Caco-2 (cell line): Measurements from ENCODE around the gene CACNG1. TPM values are rescaled to one million over a fixed set of nuclear protein-coding genes. Genes with fewer than 3 reads are reported as not detected.

ENCODE experiments used
- BruUV-seq: library from RNA; stranded (reverse); fragments of 400-500 nt; replicated peaks from 2 replicates; lab custom pipeline; 2021; lab: Mats Ljungman, UMichigan
- CTCF ChIA-PET: fragments of 300-600 bp; sonication (Branson Sonifier 250); formaldehyde crosslinking; loops from one replicate; lab custom pipeline; 2022; ENCODE audit warnings: antibody characterized with exemption; lab: Charles Lee
- POLR2A ChIA-PET: fragments of 300-600 bp; sonication (Branson Sonifier 250); formaldehyde crosslinking; loops from one replicate; lab custom pipeline; 2022; ENCODE audit warnings: antibody characterized with exemption; lab: Charles Lee
- DNase-seq, 2 experiments: peaks; one replicate each; pipeline versions ENCODE4 v3.0.0 to v3.0.0-alpha.2; 2020 to 2022
- H3K27me3 ChIP-seq: replicated peaks from 2 replicates; pipeline ENCODE4 v1.6.0; 2011; ENCODE audit warnings: low read length; ENCODE audit not compliant: control insufficient read depth, insufficient read depth
- H3K36me3 ChIP-seq: 2 replicates; pipeline ENCODE4 v1.5.1; 2011; ENCODE audit warnings: low read length; ENCODE audit not compliant: control insufficient read depth, insufficient read depth
- H3K4me1 ChIP-seq: fragments of 250-450 bp; sonication (Bioruptor Pico); 2 replicates; pipeline ENCODE4 v1.5.1; 2020; ENCODE audit warnings: mild to moderate bottlenecking
- H3K4me3 ChIP-seq: 2 replicates; pipeline ENCODE4 v1.5.1; 2011; ENCODE audit warnings: low read depth, mild to moderate bottlenecking, control low read depth, low read length
- H3K9me3 ChIP-seq: fragments of 250-450 bp; sonication (Bioruptor Pico); 2 replicates; pipeline ENCODE4 v1.5.1; 2020; ENCODE audit warnings: mild to moderate bottlenecking, moderate library complexity
- H3K27ac Mint-ChIP-seq: one replicate; pipeline ENCODE4 v1.8.0; 2022; ENCODE audit warnings: mixed read lengths; ENCODE audit not compliant: unreplicated experiment
- H3K27me3 Mint-ChIP-seq: one replicate; pipeline ENCODE4 v1.8.0; 2022; ENCODE audit warnings: mixed read lengths; ENCODE audit not compliant: insufficient read depth, unreplicated experiment
- H3K36me3 Mint-ChIP-seq: one replicate; pipeline ENCODE4 v1.8.0; 2022; ENCODE audit warnings: mild to moderate bottlenecking, mixed read lengths; ENCODE audit not compliant: insufficient read depth, unreplicated experiment
- H3K4me1 Mint-ChIP-seq: one replicate; pipeline ENCODE4 v1.8.0; 2022; ENCODE audit warnings: low read depth, mixed read lengths; ENCODE audit not compliant: unreplicated experiment
- H3K4me3 Mint-ChIP-seq: one replicate; pipeline ENCODE4 v1.8.0; 2022; ENCODE audit warnings: mild to moderate bottlenecking, moderate library complexity, mixed read lengths; ENCODE audit not compliant: unreplicated experiment
- H3K9me3 Mint-ChIP-seq: one replicate; pipeline ENCODE4 v1.8.0; 2022; ENCODE audit warnings: mixed read lengths; ENCODE audit not compliant: unreplicated experiment
- CTCF ChIP-seq, 2 experiments: fragments of 200-600 bp in 1 of 2; IDR thresholded peaks; 1 replicate in 1 of 2; 2 replicates in 1 of 2; pipeline versions ENCODE4 v1.5.1 to v1.8.0; 2011 to 2022; ENCODE audit warnings: antibody characterized with exemption in 1 of 2, control low read depth in 1 of 2, inconsistent platforms in 1 of 2, low read depth in 1 of 2, low read length in 1 of 2, mild to moderate bottlenecking in 1 of 2, moderate library complexity in 1 of 2; ENCODE audit not compliant: insufficient read depth in 1 of 2, severe bottlenecking in 1 of 2, unreplicated experiment in 1 of 2
- intact Hi-C: fragments of 100-400 bp; cut with micrococcal nuclease; formaldehyde crosslinking; loops from one replicate; pipeline ENCODE4 v1.10.0; 2022; ENCODE audit not compliant: unreplicated experiment
- total RNA-seq: library from RNA; stranded (reverse); gene quantifications from 2 replicates; pipeline ENCODE4 v1.2.3, GENCODE V29; 2022

Gene CACNG1
- total RNA-seq, 1 experiment from 2014 or later: not detected

DNA sequence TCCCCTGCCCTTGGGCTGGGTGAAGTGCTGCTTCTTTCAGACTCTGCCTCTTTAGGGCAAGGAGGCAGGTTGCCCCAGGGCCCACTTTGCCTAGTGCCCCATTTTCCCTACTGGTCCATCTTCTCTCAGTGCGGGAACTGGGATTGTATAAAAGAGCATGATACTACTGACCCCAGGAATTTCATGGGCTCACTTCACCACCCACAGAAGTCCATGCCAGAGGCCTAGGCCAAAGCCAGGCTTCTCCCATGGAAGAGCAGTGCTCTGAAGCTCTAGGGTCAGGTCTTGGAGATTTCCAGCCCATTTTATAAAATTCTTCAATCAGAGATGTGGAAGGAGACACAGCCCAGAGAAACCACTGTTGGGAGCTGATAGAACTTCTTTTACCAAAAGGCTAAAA, 5.7 kb downstream of the CACNG1 start:
- Histone ChIP-seq H3K27me3 (no peaks in the 10 kb centered on the region), H3K4me1 (no peaks in the 10 kb centered on the region; the same call in 1 of the 2 replicates), H3K9me3 (peaks cover 31% of the 10 kb centered on the region), H3K36me3 (no peaks in the 10 kb centered on the region), H3K4me3 (no peak overlapping the region)
- CTCF ChIA-PET: no interaction called here
- peaks cover 22% of the 10 kb centered on the region for H3K9me3 Mint-ChIP-seq
- H3K4me1 Mint-ChIP-seq: no peaks in the 10 kb centered on the region
- no TSS peak for BruUV-seq
- H3K27ac Mint-ChIP-seq: no peak overlapping the region
- H3K27me3 Mint-ChIP-seq: no peaks in the 10 kb centered on the region
- intact Hi-C loops: no loop called here
- no peaks in the 10 kb centered on the region for H3K36me3 Mint-ChIP-seq
- no peak for TF ChIP-seq CTCF (IDR thresholded peaks at IDR 0.05; ENCODE audit: insufficient read depth in 1 of 2, low read depth in 1 of 2, low read length in 1 of 2, severe bottlenecking in 1 of 2, unreplicated experiment in 1 of 2)
- H3K4me3 Mint-ChIP-seq: no peak overlapping the region
- DNase-seq: no peak
- POLR2A ChIA-PET: no interaction called here

GRCh38 chr17:67050471-67051154, 6.3 kb downstream of the CACNG1 start:
- CTCF ChIA-PET: no interaction called here
- Histone ChIP-seq H3K4me3 (no peak overlapping the region), H3K36me3 (no peaks in the 10 kb centered on the region), H3K4me1 (no peaks in the 10 kb centered on the region; the same call in 1 of the 2 replicates), H3K27me3 (no peaks in the 10 kb centered on the region), H3K9me3 (peaks cover 31% of the 10 kb centered on the region)
- H3K4me1 Mint-ChIP-seq: no peaks in the 10 kb centered on the region
- H3K9me3 Mint-ChIP-seq: peaks cover 22% of the 10 kb centered on the region
- intact Hi-C loops: no loop called here
- H3K4me3 Mint-ChIP-seq: no peak overlapping the region
- no peaks in the 10 kb centered on the region for H3K27me3 Mint-ChIP-seq
- BruUV-seq: no TSS peak
- DNase-seq: no peak
- POLR2A ChIA-PET: no interaction called here
- no peak overlapping the region for H3K27ac Mint-ChIP-seq
- TF ChIP-seq CTCF (IDR thresholded peaks at IDR 0.05; ENCODE audit: insufficient read depth in 1 of 2, low read depth in 1 of 2, low read length in 1 of 2, severe bottlenecking in 1 of 2, unreplicated experiment in 1 of 2): no peak
- H3K36me3 Mint-ChIP-seq: no peaks in the 10 kb centered on the region

DNA sequence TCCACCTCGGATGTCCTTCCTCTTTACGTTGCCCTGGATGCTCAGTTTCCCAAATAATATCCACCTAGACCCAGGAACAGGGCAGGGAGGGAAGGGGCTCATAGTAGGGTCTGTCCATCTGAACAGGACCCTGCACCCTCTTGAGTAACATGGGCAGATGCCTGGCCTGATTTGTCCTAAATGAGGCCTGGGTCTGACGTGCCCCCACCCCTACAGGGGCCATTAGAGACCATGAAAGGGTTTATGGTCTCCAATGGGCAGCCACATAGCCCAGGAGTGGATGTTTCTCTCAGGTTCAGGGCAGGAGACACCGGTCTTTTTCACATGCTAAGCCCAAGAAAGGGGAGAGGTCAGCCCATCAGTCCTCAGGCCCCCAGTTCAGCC, 6.8 kb downstream of the CACNG1 start:
- CTCF ChIA-PET: no interaction called here
- intact Hi-C loops: no loop called here

More for the DNA sequence above, 6.8 kb downstream of the CACNG1 start:
- no peaks in the 10 kb centered on the region for H3K27me3 Mint-ChIP-seq
- peaks cover 22% of the 10 kb centered on the region for H3K9me3 Mint-ChIP-seq
- H3K4me3 ChIP-seq: no peak overlapping the region
- POLR2A ChIA-PET: no interaction called here
- H3K36me3 ChIP-seq: no peaks in the 10 kb centered on the region
- TF ChIP-seq CTCF (IDR thresholded peaks at IDR 0.05; ENCODE audit: insufficient read depth in 1 of 2, low read depth in 1 of 2, low read length in 1 of 2, severe bottlenecking in 1 of 2, unreplicated experiment in 1 of 2): no peak
- peaks cover 31% of the 10 kb centered on the region for H3K9me3 ChIP-seq
- BruUV-seq: no TSS peak
- DNase-seq: peak in 1 of 2 experiments; percentile 22
- H3K4me3 Mint-ChIP-seq: no peak overlapping the region
- H3K4me1 ChIP-seq: no peaks in the 10 kb centered on the region; the same call in 1 of the 2 replicates
- H3K36me3 Mint-ChIP-seq: no peaks in the 10 kb centered on the region
- H3K4me1 Mint-ChIP-seq: no peaks in the 10 kb centered on the region
- H3K27me3 ChIP-seq: no peaks in the 10 kb centered on the region
- no peak overlapping the region for H3K27ac Mint-ChIP-seq
